BJ (cell line): Measurements from ENCODE around the gene CERS6. TPM values are rescaled to one million over a fixed set of nuclear protein-coding genes. Genes with fewer than 3 reads are reported as not detected.

Experiments used
- CTCF ChIA-PET: fragments of 350-600 bp; formaldehyde crosslinking; extraction: SDS; loops from one replicate; lab custom pipeline; 2021; ENCODE audit warnings: antibody characterized with exemption, inconsistent platforms; lab: Yijun Ruan, JAX
- POLR2A ChIA-PET: fragments of 300-600 bp; sonication (Branson Sonifier 250); formaldehyde crosslinking; extraction: SDS; loops from one replicate; lab custom pipeline; 2021; ENCODE audit warnings: antibody characterized with exemption; lab: Charles Lee
- DNase-seq: peaks from one replicate; pipeline ENCODE4 v3.0.0-alpha.2; 2011; ENCODE audit warnings: low read depth
- H3K27me3 ChIP-seq: 2 replicates; pipeline ENCODE4 v1.6.0; 2011; ENCODE audit warnings: low read length; ENCODE audit not compliant: control insufficient read depth, insufficient read depth
- H3K36me3 ChIP-seq: 2 replicates; pipeline ENCODE4 v1.5.1; 2011; ENCODE audit warnings: low read length; ENCODE audit not compliant: control insufficient read depth, insufficient read depth
- H3K4me3 ChIP-seq: 2 replicates; pipeline ENCODE4 v1.5.1; 2011; ENCODE audit warnings: low read depth, mild to moderate bottlenecking, control low read depth, low read length
- CTCF ChIP-seq: IDR thresholded peaks from 2 replicates; pipeline ENCODE4 v1.5.1; 2011; ENCODE audit warnings: low read depth, mild to moderate bottlenecking, control low read depth, inconsistent platforms, low read length, moderate library complexity; ENCODE audit not compliant: insufficient read depth
- polyA plus RNA-seq: library from polyadenylated mRNA; depleted of rRNA; stranded (reverse); fragments of >200 nt; gene quantifications from 2 replicates; pipeline ENCODE4 v1.2.3, GENCODE V29; 2011

The CERS6 gene
- polyA plus RNA-seq, 1 experiment = 1.6 TPM

GRCh38 chr2:168717790-168718502 lies 261.9 kb downstream of the CERS6 start:
- H3K4me3 ChIP-seq = no peak overlapping the region
- ChIA-PET CTCF (interaction anchor here (1.7 kb wide), 1 partner anchor 9 kb away, joined by 4 read pairs; no protein-coding TSS in a partner anchor), POLR2A (no interaction called here)
- no peak for TF ChIP-seq CTCF
- H3K36me3 ChIP-seq = no peaks in the 10 kb centered on the region
- no peak for DNase-seq
- H3K27me3 ChIP-seq = no peaks in the 10 kb centered on the region

- no peak for TF ChIP-seq CTCF
- Histone ChIP-seq H3K27me3 (no peaks in the 10 kb centered on the region), H3K4me3 (no peak overlapping the region), H3K36me3 (no peaks in the 10 kb centered on the region)
- no peak for DNase-seq
- CTCF ChIA-PET = interaction anchor here (0.9 to 1.7 kb wide), 2 partner anchors 10 to 13 kb away, joined by 3 to 4 read pairs; no protein-coding TSS in a partner anchor
- POLR2A ChIA-PET = no interaction called here
These were observed 262.6 kb downstream of the CERS6 start for GRCh38 chr2:168718622-168719021.

GRCh38 chr2:168719446-168719845 lies 263.4 kb downstream of the CERS6 start:
- DNase-seq = no peak
- no peaks in the 10 kb centered on the region for H3K36me3 ChIP-seq
- H3K27me3 ChIP-seq = no peaks in the 10 kb centered on the region
- CTCF ChIA-PET = interaction anchor here (0.7 to 1.7 kb wide), 3 partner anchors 11 to 366 kb away, joined by 3 to 4 read pairs (median 3); no protein-coding TSS in a partner anchor
- H3K4me3 ChIP-seq = no peak overlapping the region
- TF ChIP-seq CTCF = no peak
- POLR2A ChIA-PET = no interaction called here

- ChIA-PET CTCF (no interaction called here), POLR2A (no interaction called here)
- no peaks in the 10 kb centered on the region for H3K36me3 ChIP-seq
- DNase-seq = peak; percentile 45
- no peak for TF ChIP-seq CTCF
- no peaks in the 10 kb centered on the region for H3K27me3 ChIP-seq
- no peak overlapping the region for H3K4me3 ChIP-seq
These were observed 266.5 kb downstream of the CERS6 start for GRCh38 chr2:168722592-168722991.

GRCh38 chr2:168723275-168723899 lies 267.3 kb downstream of the CERS6 start:
- Histone ChIP-seq H3K4me3 (no peak overlapping the region), H3K36me3 (no peaks in the 10 kb centered on the region), H3K27me3 (no peaks in the 10 kb centered on the region)
- no peak for DNase-seq
- no peak for TF ChIP-seq CTCF
- CTCF ChIA-PET = no interaction called here
- POLR2A ChIA-PET = no interaction called here
